AG09319 (cell line): ENCODE measurements around the gene DCAF8L2.

Source experiments
- DNase-seq: peaks from one replicate; pipeline ENCODE4 v3.0.0-alpha.2; 2010; ENCODE audit warnings: low read depth; ENCODE audit errors: extremely low read depth
- TF ChIP-seq, protein P1 (sequence below): IDR thresholded peaks from 2 replicates; pipeline ENCODE4 v1.5.1; 2011; ENCODE audit warnings: low read depth, mild to moderate bottlenecking, inconsistent platforms, low read length, moderate library complexity

DCAF8L2 gene

DNA sequence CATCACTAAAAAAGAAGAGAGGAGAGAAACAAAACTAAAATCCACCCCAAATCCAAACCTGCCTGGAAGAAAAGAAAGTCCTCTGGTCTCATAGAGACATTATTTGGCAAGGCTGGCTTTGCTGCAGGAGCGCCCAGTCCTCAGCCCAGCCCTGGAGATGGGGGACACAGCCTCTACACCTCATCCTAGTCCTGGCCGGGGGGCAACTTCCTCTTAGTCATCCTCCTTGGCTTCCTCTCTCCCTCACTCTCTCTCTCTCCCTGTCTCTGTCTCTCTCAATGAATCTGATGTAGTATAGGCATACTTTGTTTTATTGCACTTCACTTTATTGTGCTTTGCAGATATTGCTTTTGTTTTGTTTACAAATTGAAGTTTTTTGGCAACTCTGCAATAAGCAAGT, 161.8 kb downstream of the DCAF8L2 start:
- TF ChIP-seq, protein P1, sequence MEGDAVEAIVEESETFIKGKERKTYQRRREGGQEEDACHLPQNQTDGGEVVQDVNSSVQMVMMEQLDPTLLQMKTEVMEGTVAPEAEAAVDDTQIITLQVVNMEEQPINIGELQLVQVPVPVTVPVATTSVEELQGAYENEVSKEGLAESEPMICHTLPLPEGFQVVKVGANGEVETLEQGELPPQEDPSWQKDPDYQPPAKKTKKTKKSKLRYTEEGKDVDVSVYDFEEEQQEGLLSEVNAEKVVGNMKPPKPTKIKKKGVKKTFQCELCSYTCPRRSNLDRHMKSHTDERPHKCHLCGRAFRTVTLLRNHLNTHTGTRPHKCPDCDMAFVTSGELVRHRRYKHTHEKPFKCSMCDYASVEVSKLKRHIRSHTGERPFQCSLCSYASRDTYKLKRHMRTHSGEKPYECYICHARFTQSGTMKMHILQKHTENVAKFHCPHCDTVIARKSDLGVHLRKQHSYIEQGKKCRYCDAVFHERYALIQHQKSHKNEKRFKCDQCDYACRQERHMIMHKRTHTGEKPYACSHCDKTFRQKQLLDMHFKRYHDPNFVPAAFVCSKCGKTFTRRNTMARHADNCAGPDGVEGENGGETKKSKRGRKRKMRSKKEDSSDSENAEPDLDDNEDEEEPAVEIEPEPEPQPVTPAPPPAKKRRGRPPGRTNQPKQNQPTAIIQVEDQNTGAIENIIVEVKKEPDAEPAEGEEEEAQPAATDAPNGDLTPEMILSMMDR: no peak
- DNase-seq: no peak

- TF ChIP-seq, protein P1: no peak
- DNase-seq: no peak
Observed at GRCh38 chrX:27765718-27766117, 175.6 kb downstream of the DCAF8L2 start.

- TF ChIP-seq, protein P1: no peak
- no peak for DNase-seq
Observed at GRCh38 chrX:27767387-27767786, 177.2 kb downstream of the DCAF8L2 start.

- no peak for DNase-seq
- TF ChIP-seq, protein P1: no peak
Observed at GRCh38 chrX:27775984-27776383, 185.8 kb downstream of the DCAF8L2 start.

- TF ChIP-seq, protein P1: no peak
Observed at GRCh38 chrX:27796640-27797257, 206.6 kb downstream of the DCAF8L2 start.

DNA sequence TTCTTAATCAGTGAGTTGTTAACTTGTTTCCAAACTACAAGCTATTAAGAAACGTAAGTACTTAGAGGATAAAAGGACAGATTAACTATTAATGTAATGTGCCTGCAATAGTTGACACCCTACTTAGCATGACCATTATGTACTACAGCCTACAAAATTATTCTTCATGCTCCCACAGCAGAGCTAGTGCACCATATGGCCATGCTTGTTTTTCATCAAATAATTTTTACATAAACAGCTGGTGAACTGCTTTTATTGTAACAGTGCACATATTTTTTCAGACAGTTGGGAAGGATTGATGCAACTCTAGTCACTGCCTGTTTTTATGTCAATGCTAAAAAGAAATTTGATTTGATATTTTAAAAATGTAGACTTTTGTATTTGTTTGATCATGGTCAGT, 207.4 kb downstream of the DCAF8L2 start:
- TF ChIP-seq, protein P1: no peak
- no peak for DNase-seq

More at GRCh38 chrX:27796640-27797257, 206.6 kb downstream of the DCAF8L2 start:
- no peak for DNase-seq
